Trophoblast cell (in vitro differentiated cells and primary cell): ENCODE data around the gene CCDC183.
"Not testable (repeated sequence)": the region's sequence is repeated elsewhere in the genome, so short reads cannot be mapped to it uniquely, and the experiment has no call there.

Source experiments
- DNase-seq, 2 donors: peaks; one replicate each; pipeline ENCODE4 v3.0.0-alpha.2; 2016
- H2AFZ ChIP-seq: 2 replicates; pipeline ENCODE4 v1.6.1; 2013; ENCODE audit warnings: low read length, moderate library complexity, mild to moderate bottlenecking; ENCODE audit not compliant: insufficient read depth, poor library complexity
- H2AK5ac ChIP-seq: 2 replicates; pipeline ENCODE4 v1.6.1; 2013; ENCODE audit warnings: mild to moderate bottlenecking, low read length
- H2BK120ac ChIP-seq: 2 replicates; pipeline ENCODE4 v1.6.1; 2013; ENCODE audit warnings: low read length, mild to moderate bottlenecking, moderate library complexity; ENCODE audit not compliant: insufficient read depth, poor library complexity
- H2BK12ac ChIP-seq: 2 replicates; pipeline ENCODE4 v1.6.1; 2013; ENCODE audit warnings: mild to moderate bottlenecking, low read length, moderate library complexity
- H2BK5ac ChIP-seq: 2 replicates; pipeline ENCODE4 v1.6.1; 2013; ENCODE audit warnings: low read length, low read depth, moderate library complexity, mild to moderate bottlenecking; ENCODE audit not compliant: poor library complexity
- H3K14ac ChIP-seq: 2 replicates; pipeline ENCODE4 v1.6.1; 2013; ENCODE audit warnings: mild to moderate bottlenecking, low read length
- H3K18ac ChIP-seq: 2 replicates; pipeline ENCODE4 v1.6.1; 2013; ENCODE audit warnings: mild to moderate bottlenecking, low read length
- H3K23ac ChIP-seq: 2 replicates; pipeline ENCODE4 v1.6.1; 2013; ENCODE audit warnings: low read length
- H3K27ac ChIP-seq: 2 replicates; pipeline ENCODE4 v1.5.1; 2013; ENCODE audit warnings: low read depth, mild to moderate bottlenecking, inconsistent platforms, low read length, moderate library complexity
- H3K27me3 ChIP-seq: 2 replicates; pipeline ENCODE4 v1.6.1; 2013; ENCODE audit warnings: inconsistent platforms, mild to moderate bottlenecking, low read length, moderate library complexity; ENCODE audit not compliant: insufficient read depth
- H3K36me3 ChIP-seq, 2 experiments: 1 replicate in 1 of 2; 2 replicates in 1 of 2; pipeline ENCODE4 v1.6.1; 2013; ENCODE audit warnings: low read length in 2 of 2, mild to moderate bottlenecking in 2 of 2, moderate library complexity in 1 of 2; ENCODE audit not compliant: insufficient read depth in 2 of 2, control insufficient read depth in 1 of 2
- H3K4ac ChIP-seq: 2 replicates; pipeline ENCODE4 v1.6.1; 2013; ENCODE audit warnings: low read depth, mild to moderate bottlenecking, low read length, moderate library complexity
- H3K4me1 ChIP-seq, 2 experiments: 1 replicate in 1 of 2; 2 replicates in 1 of 2; pipeline ENCODE4 v1.6.1; 2013; ENCODE audit warnings: low read length in 2 of 2, mild to moderate bottlenecking in 2 of 2, moderate library complexity in 1 of 2; ENCODE audit not compliant: insufficient read depth in 2 of 2, control insufficient read depth in 1 of 2
- H3K4me2 ChIP-seq: 2 replicates; pipeline ENCODE4 v1.6.1; 2013; ENCODE audit warnings: inconsistent platforms, mild to moderate bottlenecking, low read length, moderate library complexity
- H3K4me3 ChIP-seq: 2 replicates; pipeline ENCODE4 v1.5.1; 2013; ENCODE audit warnings: mild to moderate bottlenecking, low read depth, low read length, inconsistent platforms
- H3K79me1 ChIP-seq: one replicate; pipeline ENCODE4 v1.6.1; 2013; ENCODE audit warnings: low read length
- H3K79me2 ChIP-seq: 2 replicates; pipeline ENCODE4 v1.6.1; 2013; ENCODE audit warnings: low read length, mild to moderate bottlenecking; ENCODE audit not compliant: control insufficient read depth, insufficient read depth, poor library complexity
- H3K9ac ChIP-seq: 2 replicates; pipeline ENCODE4 v1.6.1; 2013; ENCODE audit warnings: mild to moderate bottlenecking, low read length
- H3K9me3 ChIP-seq: 2 replicates; pipeline ENCODE4 v1.6.1; 2013; ENCODE audit warnings: low read depth, mild to moderate bottlenecking, control low read depth, inconsistent platforms, low read length; ENCODE audit not compliant: insufficient read depth
- H4K12ac ChIP-seq: 2 replicates; pipeline ENCODE4 v1.6.1; 2013; ENCODE audit warnings: low read depth, mild to moderate bottlenecking, low read length, moderate library complexity
- H4K8ac ChIP-seq: 2 replicates; pipeline ENCODE4 v1.6.1; 2013; ENCODE audit warnings: low read depth, mild to moderate bottlenecking, low read length, moderate library complexity
- H4K91ac ChIP-seq: one replicate; pipeline ENCODE4 v1.6.1; 2013; ENCODE audit warnings: low read depth, mild to moderate bottlenecking, low read length, moderate library complexity
- WGBS: extraction: QIAGEN DNeasy Blood & Tissue Kit; methylation state at CpG from one replicate; pipeline ENCODE4 v1.1.7; 2013; ENCODE audit warnings: missing lambda C conversion rate; ENCODE audit not compliant: insufficient read length, insufficient coverage; ENCODE audit errors: extremely low coverage; 5-methylcytosine and 5-hydroxymethylcytosine counted together

The CCDC183 gene

DNA sequence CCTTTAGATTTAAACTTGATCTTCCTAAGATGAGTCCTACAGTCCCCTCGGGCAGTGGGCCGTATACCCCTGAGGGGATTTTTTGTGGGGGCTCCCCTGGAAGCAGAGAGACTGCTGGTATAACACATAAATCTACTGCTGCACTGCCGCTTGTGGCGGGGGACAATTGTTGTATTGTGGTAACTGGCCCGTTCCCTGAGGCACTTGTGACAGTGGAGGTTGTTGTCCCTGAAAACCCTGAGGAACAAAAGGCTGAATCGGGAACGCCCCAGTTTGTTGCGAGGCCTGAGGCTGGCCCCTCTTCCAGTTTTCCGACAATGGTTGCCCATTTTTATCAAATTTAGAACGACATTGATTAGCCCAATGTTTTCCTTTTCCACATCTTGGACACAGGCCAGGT lies 9.7 kb upstream of the CCDC183 start:
- WGBS: no CpG with 5 or more reads among the region's 10 CpGs
- Histone ChIP-seq H3K36me3 (no peaks in the 10 kb centered on the region), H3K23ac (no peak overlapping the region), H3K79me2 (peaks cover 3% of the 10 kb centered on the region), H2BK120ac (no peak overlapping the region), H3K4me3 (no peak overlapping the region), H2AFZ (no peak overlapping the region), H4K12ac (no peak overlapping the region), H3K4me2 (no peak overlapping the region), H2BK5ac (no peak overlapping the region), H2BK12ac (no peak overlapping the region), H4K8ac (no peak overlapping the region), H2AK5ac (no peak overlapping the region), H3K18ac (no peak overlapping the region), H3K9me3 (no peaks in the 10 kb centered on the region), H4K91ac (no peak overlapping the region), H3K14ac (no peak overlapping the region), H3K4me1 (peaks cover 3 to 7% of the 10 kb centered on the region in 2 experiments), H3K79me1 (peaks cover 6% of the 10 kb centered on the region), H3K9ac (no peak overlapping the region), H3K4ac (no peak overlapping the region), H3K27me3 (no peaks in the 10 kb centered on the region), H3K27ac (no peak overlapping the region)
- no peak for DNase-seq

DNA sequence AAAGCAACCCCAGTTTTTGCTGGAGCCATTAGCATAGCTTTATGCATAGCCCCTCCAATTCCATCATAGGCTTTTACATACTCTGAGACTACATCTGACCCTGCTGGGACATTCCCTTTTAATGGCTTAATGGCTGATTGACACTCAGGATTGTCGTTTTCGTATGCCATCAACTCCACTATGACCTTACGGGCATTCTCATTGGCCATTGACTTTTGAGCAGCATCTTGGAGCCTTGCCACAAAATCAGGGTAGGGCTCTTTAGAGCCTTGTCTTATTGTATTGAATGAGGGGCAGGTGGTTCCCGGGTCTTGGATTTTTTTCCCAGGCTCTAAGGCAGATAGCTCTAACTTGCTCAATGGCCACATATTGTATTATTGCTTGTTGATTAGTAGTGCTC lies 9.2 kb upstream of the CCDC183 start:
- H4K8ac ChIP-seq, H3K79me1 ChIP-seq, H3K9me3 ChIP-seq, H2BK12ac ChIP-seq, H3K27ac ChIP-seq, H3K9ac ChIP-seq, H3K14ac ChIP-seq, H3K4me2 ChIP-seq, DNase-seq, H2AFZ ChIP-seq, H3K27me3 ChIP-seq, H3K4me3 ChIP-seq, H3K79me2 ChIP-seq, H4K12ac ChIP-seq, H2BK120ac ChIP-seq, H3K18ac ChIP-seq, H3K4ac ChIP-seq, H4K91ac ChIP-seq, H3K36me3 ChIP-seq, H2AK5ac ChIP-seq, H3K23ac ChIP-seq, H2BK5ac ChIP-seq: not testable (repeated sequence)
- WGBS: no CpG with 5 or more reads among the region's 4 CpGs
- H3K4me1 ChIP-seq: peaks cover 5 to 12% of the 10 kb centered on the region in 2 experiments

DNA sequence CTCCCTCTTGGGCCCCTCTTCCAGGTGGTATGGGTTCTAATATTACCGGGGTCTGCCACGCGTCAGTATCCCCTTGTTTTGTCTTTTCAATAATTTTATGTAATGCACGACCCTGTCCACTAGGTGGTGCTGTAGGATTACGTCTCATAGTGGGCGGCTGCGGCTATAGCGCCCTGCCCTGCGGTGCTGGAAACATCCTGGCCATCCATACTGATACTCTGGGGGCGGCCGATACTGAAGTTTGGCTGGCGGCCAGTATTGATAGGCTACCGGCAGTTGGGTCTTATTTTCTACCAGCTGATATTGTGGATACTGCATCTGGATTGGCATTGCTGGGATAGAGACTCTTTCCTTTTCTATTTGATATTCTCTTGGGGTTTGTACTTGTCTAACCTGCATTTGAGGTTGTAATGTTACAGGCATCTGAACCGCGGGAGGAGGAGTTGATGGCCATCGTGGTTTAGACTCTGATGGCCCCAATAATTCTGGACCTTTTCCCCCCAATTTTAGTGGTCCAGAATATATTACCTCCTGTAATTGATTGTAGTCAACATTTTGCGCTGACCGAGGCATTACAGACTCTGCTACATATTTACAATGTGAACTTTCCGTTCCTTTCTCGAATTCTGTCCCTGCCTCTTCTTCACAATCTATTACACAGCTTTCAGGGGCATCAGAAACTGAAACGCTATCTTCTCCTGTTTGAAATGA lies 8.3 kb upstream of the CCDC183 start:
- Histone ChIP-seq H2BK12ac (no peak overlapping the region), H3K4ac (no peak overlapping the region), H4K8ac (no peak overlapping the region), H3K79me2 (peaks cover 4% of the 10 kb centered on the region), H2AK5ac (no peak overlapping the region), H2BK120ac (no peak overlapping the region), H3K36me3 (peaks cover 3 to 8% of the 10 kb centered on the region in 2 experiments), H3K79me1 (peaks cover 7% of the 10 kb centered on the region), H3K27ac (no peak overlapping the region), H3K23ac (no peak overlapping the region), H4K91ac (no peak overlapping the region), H3K27me3 (no peaks in the 10 kb centered on the region), H3K14ac (no peak overlapping the region), H3K4me3 (no peak overlapping the region), H2AFZ (no peak overlapping the region), H3K18ac (no peak overlapping the region), H3K4me1 (peaks cover 10 to 19% of the 10 kb centered on the region in 2 experiments), H2BK5ac (no peak overlapping the region), H3K4me2 (no peak overlapping the region), H4K12ac (no peak overlapping the region), H3K9me3 (no peaks in the 10 kb centered on the region), H3K9ac (no peak overlapping the region)
- WGBS: no CpG with 5 or more reads among the region's 21 CpGs
- DNase-seq: peak; percentile 19 to 87

DNA sequence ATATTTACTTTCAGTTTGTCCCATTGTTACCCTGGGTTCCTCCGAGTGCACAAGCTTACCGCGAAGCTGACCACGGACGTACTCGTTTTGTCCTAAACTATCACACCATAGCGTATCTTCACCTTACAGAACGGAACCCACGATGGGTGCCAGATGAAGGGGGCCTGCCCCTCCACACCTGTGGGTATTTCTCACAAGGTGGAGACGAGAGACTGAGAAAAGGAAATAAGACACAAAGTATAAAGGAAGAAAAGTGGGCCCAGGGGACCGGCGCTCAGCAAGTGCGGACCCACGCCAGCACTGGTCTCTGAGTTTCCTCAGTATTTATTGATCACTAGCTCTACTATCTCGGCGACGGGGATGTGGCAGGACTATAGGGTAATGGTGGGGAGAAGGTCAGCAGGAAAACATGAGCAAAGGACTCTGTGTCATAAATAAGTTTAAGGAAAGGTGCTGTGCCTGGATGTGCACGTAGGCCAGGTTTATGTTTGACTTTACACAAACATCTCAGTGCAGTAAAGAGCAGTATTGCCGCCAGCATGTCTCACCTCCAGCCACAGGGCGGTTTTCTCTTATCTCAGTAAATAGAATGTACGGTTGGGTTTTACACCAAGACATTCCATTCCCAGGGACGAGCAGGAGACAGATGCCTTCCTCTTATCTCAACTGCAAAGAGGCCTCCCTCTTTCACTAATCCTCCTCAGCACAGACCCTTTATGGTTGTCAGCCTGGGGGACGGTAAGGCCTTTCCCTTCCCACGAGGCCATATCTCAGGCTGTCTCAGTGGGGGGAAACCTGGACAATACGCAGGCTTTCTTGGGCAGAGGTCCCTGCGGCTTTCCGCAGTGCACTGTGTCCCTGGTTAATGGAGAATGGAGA lies 7.3 kb upstream of the CCDC183 start:
- Histone ChIP-seq H4K8ac (peak overlapping the region; percentile 40), H2BK5ac (peak overlapping the region; percentile 3), H3K14ac (peak overlapping the region; percentile 5), H2BK12ac (peak overlapping the region; percentile 42), H2BK120ac (peak overlapping the region; percentile 52), H3K18ac (peak overlapping the region; percentile 49), H4K91ac (peak overlapping the region; percentile 79), H3K27ac (peak overlapping the region; percentile 86), H3K4me1 (peaks cover 15 to 19% of the 10 kb centered on the region in 2 experiments), H2AFZ (peak overlapping the region; percentile 3), H2AK5ac (peak overlapping the region; percentile 5), H3K36me3 (peaks cover 8 to 13% of the 10 kb centered on the region in 2 experiments)
- no CpG with 5 or more reads among the region's 27 CpGs for WGBS
- H3K4me2 ChIP-seq, H3K23ac ChIP-seq, H3K9me3 ChIP-seq, H3K79me2 ChIP-seq, H3K79me1 ChIP-seq, H3K4me3 ChIP-seq, H4K12ac ChIP-seq, H3K9ac ChIP-seq, H3K27me3 ChIP-seq, H3K4ac ChIP-seq: not testable (repeated sequence)
- DNase-seq: peak; percentile 30 to 68
